Measurements from ENCODE around the gene HS3ST5.

The HS3ST5 gene

GRCh38 chr6:114346451-114346850 lies 3.6 kb upstream of the HS3ST5 start:
- no peaks in the 10 kb centered on the region for H3K9me3 ChIP-seq (ENCODE audit: insufficient read depth, low read length)
- H3K36me3 ChIP-seq (ENCODE audit: low read length), result no peaks in the 10 kb centered on the region

DNA sequence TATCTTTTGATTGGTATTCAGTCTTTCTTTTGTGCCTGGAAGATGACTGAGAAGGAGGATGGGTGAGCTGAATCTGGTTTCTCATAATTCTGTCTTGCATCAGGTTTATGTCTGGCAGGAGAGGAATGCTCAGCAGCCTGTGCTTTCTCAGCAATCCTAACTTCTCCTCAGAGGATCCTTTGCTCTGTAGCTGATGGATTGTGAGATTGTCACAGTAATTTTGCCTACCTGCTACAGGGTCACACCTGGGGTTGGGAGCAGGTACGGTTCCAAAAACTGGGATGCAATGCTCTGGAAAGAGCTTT lies 2.1 kb upstream of the HS3ST5 start:
- Histone ChIP-seq H3K36me3 (ENCODE audit: low read length) (no peaks in the 10 kb centered on the region), H3K9ac (ENCODE audit: low read length) (no peak overlapping the region), H3K4me3 (ENCODE audit: insufficient read depth, low read length, poor library complexity, severe bottlenecking) (no peak overlapping the region), H3K9me2 (replicated peaks; ENCODE audit: insufficient read depth, low read length) (no peaks in the 10 kb centered on the region), H3K9me3 (ENCODE audit: insufficient read depth, low read length) (no peaks in the 10 kb centered on the region), H3K27ac (ENCODE audit: low read depth, low read length) (no peak overlapping the region), H3K27me3 (ENCODE audit: low read length) (no peaks in the 10 kb centered on the region), H3F3A (ENCODE audit: insufficient read depth) (no peaks in the 10 kb centered on the region), H4K20me1 (ENCODE audit: low read depth, low read length) (no peaks in the 10 kb centered on the region), H3K4me2 (ENCODE audit: low read depth, low read length, poor library complexity, severe bottlenecking) (no peak overlapping the region), H2AFZ (ENCODE audit: low read depth, low read length, severe bottlenecking) (no peak overlapping the region), H3K79me2 (ENCODE audit: insufficient read depth, low read length) (no peaks in the 10 kb centered on the region)
- TF ChIP-seq CTCF (IDR thresholded peaks at IDR 0.05; ENCODE audit: insufficient read depth, low read length, poor library complexity, severe bottlenecking) (no peak), EZH2phosphoT487 (conservative IDR thresholded peaks at IDR 0.05; ENCODE audit: low read length) (no peak)

More at GRCh38 chr6:114346451-114346850, 3.6 kb upstream of the HS3ST5 start:
- Histone ChIP-seq H3K79me2 (ENCODE audit: insufficient read depth, low read length) (no peaks in the 10 kb centered on the region), H3K27ac (ENCODE audit: low read depth, low read length) (no peak overlapping the region), H3K4me3 (ENCODE audit: insufficient read depth, low read length, poor library complexity, severe bottlenecking) (no peak overlapping the region), H3F3A (ENCODE audit: insufficient read depth) (no peaks in the 10 kb centered on the region), H3K4me2 (ENCODE audit: low read depth, low read length, poor library complexity, severe bottlenecking) (no peak overlapping the region), H3K27me3 (ENCODE audit: low read length) (no peaks in the 10 kb centered on the region), H3K9me2 (replicated peaks; ENCODE audit: insufficient read depth, low read length) (no peaks in the 10 kb centered on the region), H2AFZ (ENCODE audit: low read depth, low read length, severe bottlenecking) (no peak overlapping the region), H4K20me1 (ENCODE audit: low read depth, low read length) (no peaks in the 10 kb centered on the region), H3K9ac (ENCODE audit: low read length) (no peak overlapping the region)
- TF ChIP-seq EZH2phosphoT487 (conservative IDR thresholded peaks at IDR 0.05; ENCODE audit: low read length) (no peak), CTCF (IDR thresholded peaks at IDR 0.05; ENCODE audit: insufficient read depth, low read length, poor library complexity, severe bottlenecking) (no peak)

- H3K36me3 ChIP-seq (ENCODE audit: low read length), result no peaks in the 10 kb centered on the region
- H3F3A ChIP-seq (ENCODE audit: insufficient read depth), result no peaks in the 10 kb centered on the region
- no peaks in the 10 kb centered on the region for H3K79me2 ChIP-seq (ENCODE audit: insufficient read depth, low read length)
- no peak overlapping the region for H3K27ac ChIP-seq (ENCODE audit: low read depth, low read length)
- no peaks in the 10 kb centered on the region for H3K9me3 ChIP-seq (ENCODE audit: insufficient read depth, low read length)
- no peak overlapping the region for H2AFZ ChIP-seq (ENCODE audit: low read depth, low read length, severe bottlenecking)
- H3K4me2 ChIP-seq (ENCODE audit: low read depth, low read length, poor library complexity, severe bottlenecking), result no peak overlapping the region
- H3K27me3 ChIP-seq (ENCODE audit: low read length), result no peaks in the 10 kb centered on the region
- no peaks in the 10 kb centered on the region for H3K9me2 ChIP-seq (replicated peaks; ENCODE audit: insufficient read depth, low read length)
- H4K20me1 ChIP-seq (ENCODE audit: low read depth, low read length), result no peaks in the 10 kb centered on the region
- no peak overlapping the region for H3K4me3 ChIP-seq (ENCODE audit: insufficient read depth, low read length, poor library complexity, severe bottlenecking)
- H3K9ac ChIP-seq (ENCODE audit: low read length), result no peak overlapping the region
- no peak for TF ChIP-seq CTCF (IDR thresholded peaks at IDR 0.05; ENCODE audit: insufficient read depth, low read length, poor library complexity, severe bottlenecking)
- TF ChIP-seq EZH2phosphoT487 (conservative IDR thresholded peaks at IDR 0.05; ENCODE audit: low read length), result no peak
These were observed 1.6 kb upstream of the HS3ST5 start for GRCh38 chr6:114344246-114344970.

All from SU-DHL-6 (cell line).